NCI-H1092 (cell line): ENCODE results near the gene TSPAN18.
A peak's percentile ranks its signal among the peaks of the same experiment; 100 is the strongest.

ENCODE experiments used
- DNase-seq: peaks from one replicate; lab custom pipeline; 2025; lab: John Stamatoyannopoulos, UW

Gene TSPAN18

GRCh38 chr11:44759743-44760476 is 33.1 kb downstream of the TSPAN18 start:
- DNase-seq = no peak

- DNase-seq = no peak
These were observed 33.7 kb downstream of the TSPAN18 start for GRCh38 chr11:44760477-44760872.

GRCh38 chr11:44760917-44761550 is 34.3 kb downstream of the TSPAN18 start:
- no peak for DNase-seq

- no peak for DNase-seq
These were observed 34.8 kb downstream of the TSPAN18 start for GRCh38 chr11:44761551-44761961.

- DNase-seq = no peak
These were observed 36.5 kb downstream of the TSPAN18 start for GRCh38 chr11:44763121-44763820.

GRCh38 chr11:44764583-44764982 is 37.8 kb downstream of the TSPAN18 start:
- no peak for DNase-seq

GRCh38 chr11:44765026-44765595 is 38.3 kb downstream of the TSPAN18 start:
- DNase-seq = no peak

GRCh38 chr11:44765676-44766075 is 38.9 kb downstream of the TSPAN18 start:
- DNase-seq = no peak

GRCh38 chr11:44766112-44766971 is 39.6 kb downstream of the TSPAN18 start:
- peak; percentile 17 for DNase-seq

- DNase-seq = no peak
These were observed 40.2 kb downstream of the TSPAN18 start for GRCh38 chr11:44766972-44767278.

GRCh38 chr11:44767421-44767820 is 40.7 kb downstream of the TSPAN18 start:
- DNase-seq = no peak

- no peak for DNase-seq
These were observed 43.6 kb downstream of the TSPAN18 start for GRCh38 chr11:44770401-44770800.

- DNase-seq = no peak
These were observed 44.5 kb downstream of the TSPAN18 start for GRCh38 chr11:44771252-44771734.

GRCh38 chr11:44771841-44772240 is 45.1 kb downstream of the TSPAN18 start:
- no peak for DNase-seq

- no peak for DNase-seq
These were observed 46.7 kb downstream of the TSPAN18 start for GRCh38 chr11:44773351-44773965.

- DNase-seq = no peak
These were observed 47.3 kb downstream of the TSPAN18 start for GRCh38 chr11:44774108-44774507.

- DNase-seq = no peak
These were observed 48.0 kb downstream of the TSPAN18 start for GRCh38 chr11:44774731-44775130.

GRCh38 chr11:44775366-44775984 is 48.7 kb downstream of the TSPAN18 start:
- DNase-seq = peak; percentile 49

- DNase-seq = peak; percentile 10
These were observed 49.3 kb downstream of the TSPAN18 start for GRCh38 chr11:44775985-44776446.

- DNase-seq = no peak
These were observed 49.9 kb downstream of the TSPAN18 start for GRCh38 chr11:44776551-44777208.
